Measurements from ENCODE around the gene CDH16.
A peak's percentile ranks its signal among the peaks of the same experiment; 100 is the strongest.

The CDH16 gene

GRCh38 chr16:66927918-66928649, 9.4 kb upstream of the CDH16 start:
- DNase-seq, result peak in 1 of 2 experiments; percentile 23

GRCh38 chr16:66926961-66927436, 8.3 kb upstream of the CDH16 start:
- DNase-seq, result peak; percentile 61 to 82

DNA sequence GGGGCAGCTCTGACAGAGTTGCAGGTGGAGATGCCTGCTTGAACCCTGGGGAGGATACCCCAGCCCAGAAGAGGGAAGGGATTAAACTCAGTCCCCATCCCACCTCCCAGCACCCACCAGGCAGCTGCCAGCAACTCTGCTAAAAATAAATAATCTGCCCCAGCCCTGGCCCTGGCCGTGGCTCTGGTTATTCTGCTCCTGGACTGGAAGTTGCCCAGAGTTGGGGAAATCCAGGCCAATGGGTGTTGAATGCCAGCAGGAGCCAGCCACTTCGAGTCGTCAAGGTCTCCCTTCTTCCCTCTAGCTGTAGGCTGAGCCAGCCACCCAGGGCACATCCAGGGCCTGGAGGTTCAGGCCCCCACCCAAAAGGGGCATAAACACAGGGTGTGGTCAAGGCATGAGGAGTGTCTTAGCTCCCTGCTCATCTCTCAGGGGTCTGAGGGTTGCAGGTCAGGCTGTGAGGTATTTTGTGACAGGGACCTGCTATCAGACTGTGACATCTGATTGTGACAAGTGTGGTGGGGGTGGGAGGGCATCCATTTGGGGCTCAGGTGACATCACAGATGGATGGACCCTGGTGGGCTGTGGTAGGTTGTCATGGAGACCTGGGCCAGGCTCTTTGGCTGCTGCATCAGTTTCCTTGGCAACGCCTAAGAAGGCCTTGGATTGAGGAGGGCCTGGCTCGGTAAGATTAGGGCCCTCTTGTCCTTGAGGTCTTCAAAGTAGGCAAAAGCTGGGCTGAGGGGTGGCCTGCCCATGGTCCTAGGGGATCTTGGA, 7.7 kb upstream of the CDH16 start:
- DNase-seq, result no peak

- DNase-seq, result no peak
Measured at GRCh38 chr16:66925322-66925840, 6.7 kb upstream of the CDH16 start, which contains the start of gene RRAD. RRAD (minus strand) TSS chr16:66925535; CDS start chr16:66925179, 356 bp downstream.

DNA sequence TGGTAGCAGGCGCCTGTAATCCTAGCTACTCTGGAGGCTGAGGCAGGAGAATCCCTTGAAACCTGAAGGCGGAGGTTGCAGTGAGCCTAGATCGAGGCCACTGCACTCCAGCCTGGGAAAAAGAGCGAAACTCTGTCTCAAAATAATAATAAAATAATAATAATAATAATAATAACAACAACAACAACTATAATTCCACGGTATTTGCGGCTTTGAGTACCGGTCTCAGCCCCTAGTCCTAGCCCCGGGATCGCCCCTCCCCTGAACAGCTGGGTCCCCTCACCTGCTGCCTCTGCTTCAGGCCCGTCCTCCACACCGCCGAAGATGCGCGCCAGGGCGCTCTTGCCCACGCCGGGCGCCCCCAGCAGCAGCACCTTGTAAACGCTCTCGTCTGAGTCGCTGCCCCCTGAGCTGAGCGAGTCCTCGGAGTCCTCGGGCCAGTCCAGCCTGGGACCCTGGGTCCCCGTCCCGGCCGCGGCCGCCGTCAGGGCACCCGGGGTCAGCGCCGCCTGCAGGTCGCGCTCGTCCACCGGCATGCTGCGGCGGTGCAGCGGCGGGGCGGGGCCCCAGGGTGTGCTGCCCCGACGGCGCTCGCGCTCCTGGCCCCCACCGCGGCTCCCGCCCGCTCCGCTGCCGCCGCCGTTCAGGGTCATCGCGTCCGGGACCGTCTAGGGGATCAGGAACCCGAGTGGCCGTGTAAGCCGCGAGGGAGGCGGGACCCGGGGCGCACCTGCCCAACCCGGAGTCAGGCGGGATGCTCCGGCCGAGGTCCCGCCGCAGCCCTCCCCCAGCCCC, 6.0 kb upstream of the CDH16 start:
- DNase-seq, result no peak

DNA sequence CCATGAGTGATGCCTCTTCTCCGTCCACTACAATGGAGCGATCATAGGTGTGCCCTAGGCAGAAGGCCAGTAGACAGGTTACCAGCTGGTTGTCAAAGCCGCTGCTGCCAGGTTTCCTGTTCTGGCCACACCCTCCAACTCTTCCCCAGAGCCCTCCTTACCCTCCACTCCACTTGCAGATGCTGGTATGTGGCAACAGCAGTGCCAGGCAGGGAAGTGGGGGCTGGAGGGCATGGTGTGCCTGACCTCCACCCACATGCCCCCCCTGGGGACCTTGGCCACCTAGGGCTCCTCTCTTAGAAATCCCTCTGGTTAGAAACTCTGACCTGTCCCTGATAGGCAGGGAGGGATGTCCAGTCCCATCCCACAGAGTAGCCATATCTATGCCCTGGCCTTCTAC, 5.2 kb upstream of the CDH16 start:
- DNase-seq, result no peak

GRCh38 chr16:66923247-66923731, 4.6 kb upstream of the CDH16 start:
- DNase-seq, result no peak

DNA sequence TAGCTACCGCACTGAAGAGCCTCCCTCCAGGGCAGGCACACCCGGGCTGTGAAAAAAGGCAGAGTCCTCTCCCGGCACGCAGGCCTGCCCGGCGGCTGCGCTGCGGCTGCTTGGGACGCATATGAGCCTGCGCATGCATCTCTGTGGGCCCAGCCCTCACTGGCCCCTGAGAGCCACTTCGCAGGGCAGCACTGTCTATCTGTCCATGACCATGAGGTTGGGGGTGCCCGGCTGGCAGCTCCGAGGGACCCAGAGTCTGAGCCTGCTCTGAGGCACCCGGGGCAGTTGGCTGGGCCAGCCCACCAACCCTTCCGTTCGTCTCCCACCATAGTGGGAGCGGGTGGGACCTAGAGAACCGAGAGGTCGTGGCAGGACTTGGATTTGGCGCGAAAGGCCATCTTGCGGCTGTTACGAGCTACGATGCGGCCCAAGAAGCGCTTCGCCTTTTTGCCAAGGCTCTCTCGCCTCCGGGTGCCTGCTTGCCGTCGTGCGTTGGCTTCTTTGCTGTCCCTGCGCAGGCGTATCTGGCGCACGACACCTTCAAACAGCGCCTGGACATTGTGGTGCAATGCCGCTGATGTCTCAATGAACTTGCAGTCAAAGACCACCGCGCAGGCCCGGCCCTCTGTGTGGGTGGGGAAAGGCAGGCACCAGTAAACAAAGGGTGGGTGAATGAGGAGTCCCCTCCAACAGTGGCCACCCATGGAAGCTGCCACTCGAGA, 3.2 kb upstream of the CDH16 start:
- DNase-seq, result no peak

DNA sequence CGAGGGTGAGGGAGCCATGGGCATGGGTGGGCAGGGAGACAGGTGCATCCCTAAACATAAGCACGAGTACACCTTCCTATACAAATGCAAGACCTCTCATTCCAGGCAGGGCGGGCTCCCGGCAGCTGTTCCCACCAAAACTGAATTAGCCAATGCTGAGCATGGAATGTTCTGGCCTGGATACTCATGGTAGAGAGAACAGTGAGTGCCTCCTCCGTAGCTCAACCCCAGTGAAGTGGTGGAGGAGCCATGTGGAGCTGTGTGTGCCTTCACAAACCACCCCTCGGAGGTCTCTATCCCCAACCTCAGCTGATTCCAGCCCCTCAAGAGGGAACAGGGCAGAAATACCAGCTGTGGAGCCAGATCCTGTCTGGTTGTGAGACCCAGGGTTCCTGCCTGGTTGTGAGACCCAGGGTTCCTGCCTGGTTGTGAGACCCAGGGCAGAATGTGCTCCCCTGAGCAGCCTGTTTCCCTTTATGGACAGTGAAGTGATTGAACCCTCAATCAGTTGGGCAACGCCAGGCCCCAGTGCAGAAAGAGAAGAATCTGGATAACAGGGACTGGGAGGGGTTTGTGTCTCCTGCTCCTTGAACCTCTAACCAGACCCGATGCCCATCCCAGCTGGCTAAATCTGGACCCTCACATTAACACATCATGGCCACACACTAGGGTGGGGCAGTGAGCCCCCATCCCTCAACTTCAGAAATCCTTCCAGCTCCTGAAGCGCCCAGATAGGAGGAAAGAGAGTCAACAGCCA, 2.4 kb upstream of the CDH16 start:
- no peak for DNase-seq

DNA sequence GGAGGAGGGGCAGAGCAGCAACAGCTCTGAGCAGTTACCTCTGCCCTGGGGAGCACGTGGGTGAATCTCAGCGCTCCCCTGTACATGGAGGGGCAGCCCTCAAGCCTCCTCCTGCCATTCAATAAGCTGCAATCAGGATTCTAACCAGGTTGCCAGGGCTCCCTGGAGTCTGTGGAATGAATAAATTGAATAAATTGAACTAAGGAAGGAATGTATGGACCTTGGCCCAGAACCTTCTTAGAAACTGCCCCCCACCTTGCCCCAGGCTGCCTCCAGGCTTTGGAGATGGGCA, 1.6 kb upstream of the CDH16 start:
- DNase-seq, result no peak

GRCh38 chr16:66919569-66920298, 1.0 kb upstream of the CDH16 start:
- DNase-seq, result no peak

DNA sequence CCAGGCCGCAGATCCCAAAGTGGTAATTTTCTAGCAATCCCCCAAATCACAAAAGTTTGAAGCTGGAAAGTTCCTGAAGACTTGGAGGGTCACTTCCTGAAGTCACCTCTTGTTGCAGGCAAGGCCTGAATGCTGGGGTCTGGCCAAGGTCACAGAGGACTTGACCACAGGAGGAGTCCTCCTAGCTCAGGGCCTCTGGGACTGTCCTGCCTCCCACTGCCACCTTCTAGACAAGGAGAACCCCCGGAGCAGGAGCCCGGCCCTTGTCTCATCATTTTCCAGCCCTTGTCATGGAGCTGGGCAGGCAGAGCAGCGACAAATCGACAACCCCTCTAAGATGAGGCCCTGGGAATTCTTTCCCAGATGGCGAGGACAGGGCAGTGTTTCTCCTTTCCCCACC, 330 bp downstream of the CDH16 start:
- DNase-seq, result no peak

- no peak for DNase-seq
Measured at GRCh38 chr16:66917741-66918140, 944 bp downstream of the CDH16 start.

- DNase-seq, result no peak
Measured at GRCh38 chr16:66916518-66916917, 2.2 kb downstream of the CDH16 start.

DNA sequence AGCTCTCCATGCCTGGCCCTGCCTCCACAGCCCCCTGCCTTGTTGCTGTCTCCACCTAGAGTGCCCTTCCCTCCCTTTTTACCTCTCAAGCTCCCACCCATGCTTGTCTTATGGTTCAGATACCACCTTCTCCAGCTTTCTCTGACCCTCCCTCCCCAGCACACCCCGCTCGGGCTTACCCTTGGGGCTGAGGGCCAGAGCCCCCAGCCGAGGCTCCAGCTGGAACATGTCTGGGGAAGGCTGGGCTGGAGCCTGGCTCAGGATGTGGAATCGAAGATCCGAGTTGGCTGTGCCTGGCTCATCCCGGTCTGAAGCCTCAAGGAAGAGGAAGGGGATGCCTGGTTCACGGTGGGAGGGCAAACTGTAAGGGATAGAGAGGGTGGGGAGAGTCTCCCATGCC, 3.6 kb downstream of the CDH16 start:
- no peak for DNase-seq

GRCh38 chr16:66914541-66914940, 4.1 kb downstream of the CDH16 start:
- DNase-seq, result no peak

GRCh38 chr16:66913711-66914110, 5.0 kb downstream of the CDH16 start:
- DNase-seq, result no peak

GRCh38 chr16:66913081-66913480, 5.6 kb downstream of the CDH16 start:
- DNase-seq, result no peak

DNA sequence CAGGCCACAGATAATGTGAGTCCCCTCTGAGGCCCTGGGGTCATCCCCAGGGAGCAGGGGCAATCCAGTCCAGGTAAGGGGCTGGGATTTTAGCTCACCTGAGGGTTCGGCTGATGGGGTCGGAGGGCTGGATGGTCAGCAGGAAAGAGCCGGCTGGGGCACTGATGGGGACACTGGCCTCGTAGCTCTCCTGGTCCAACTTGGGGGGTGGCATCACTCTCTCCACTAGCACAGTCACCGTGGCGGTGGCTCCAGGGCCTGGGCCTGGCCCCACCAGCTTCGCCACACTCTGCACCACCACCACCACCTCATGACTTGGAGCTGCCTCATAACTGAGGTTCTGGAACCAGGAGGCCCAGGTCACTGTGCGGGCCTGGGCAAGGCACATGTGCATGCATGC, 6.9 kb downstream of the CDH16 start:
- DNase-seq, result no peak

GRCh38 chr16:66911112-66911511, 7.6 kb downstream of the CDH16 start:
- no peak for DNase-seq
